ENCODE data around the gene CELF4.

DNA sequence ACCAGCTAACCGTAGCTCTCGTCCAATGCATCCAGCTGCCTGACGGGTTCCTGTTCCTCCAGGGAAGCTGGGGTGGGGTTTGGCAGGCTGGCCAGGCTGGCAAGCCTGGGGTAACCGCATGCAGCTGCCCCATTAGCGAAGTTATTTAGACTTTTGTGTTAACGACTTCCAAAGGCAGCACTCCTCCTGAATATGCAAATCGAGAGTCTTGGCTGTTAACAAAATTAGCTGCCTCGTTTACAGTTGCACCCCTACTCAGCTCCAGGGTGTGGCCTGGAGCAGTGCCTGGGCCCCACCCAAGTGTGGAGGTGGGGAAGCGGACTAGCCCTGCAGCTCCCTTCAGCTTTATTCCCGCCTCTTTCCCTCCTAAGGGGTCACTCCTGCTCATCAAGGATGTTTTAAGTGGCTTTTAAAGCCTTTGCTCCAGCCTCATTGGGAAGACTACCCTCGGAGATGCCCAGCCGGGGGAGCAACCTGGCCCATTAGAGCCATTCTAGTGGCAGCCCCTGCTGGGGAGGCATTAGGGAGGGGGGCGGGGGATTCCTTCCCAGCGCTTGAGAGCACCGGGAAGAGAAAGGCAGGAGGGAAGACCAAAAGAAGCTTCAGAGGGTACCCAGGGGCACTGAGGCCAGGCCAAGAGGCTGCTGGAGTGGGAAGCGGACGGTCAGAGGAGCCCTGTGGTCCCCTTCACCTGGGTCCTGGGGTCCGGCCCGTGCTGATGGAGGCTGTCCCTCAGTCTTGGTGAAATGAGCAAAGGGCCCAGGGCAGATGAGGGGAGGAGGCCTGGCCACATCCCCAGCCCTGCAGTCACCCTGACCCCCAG is 204.1 kb downstream of the CELF4 start:
- TF ChIP-seq EZH2 (IDR thresholded peaks at IDR 0.05) (no peak), POLR2AphosphoS5 (IDR thresholded peaks at IDR 0.05; ENCODE audit: borderline replicate concordance, low read depth, low read length) (no peak)

Measured in SK-N-MC (cell line).